GM18502 (cell line): ENCODE measurements around the gene ASPG.

Source experiments
- ATAC-seq: cut with Tn5 transposase; IDR thresholded peaks from one replicate; pipeline ENCODE4 v1.9.1; 2021; ENCODE audit warnings: mild to moderate bottlenecking; ENCODE audit not compliant: unreplicated experiment, poor library complexity

Gene ASPG

DNA sequence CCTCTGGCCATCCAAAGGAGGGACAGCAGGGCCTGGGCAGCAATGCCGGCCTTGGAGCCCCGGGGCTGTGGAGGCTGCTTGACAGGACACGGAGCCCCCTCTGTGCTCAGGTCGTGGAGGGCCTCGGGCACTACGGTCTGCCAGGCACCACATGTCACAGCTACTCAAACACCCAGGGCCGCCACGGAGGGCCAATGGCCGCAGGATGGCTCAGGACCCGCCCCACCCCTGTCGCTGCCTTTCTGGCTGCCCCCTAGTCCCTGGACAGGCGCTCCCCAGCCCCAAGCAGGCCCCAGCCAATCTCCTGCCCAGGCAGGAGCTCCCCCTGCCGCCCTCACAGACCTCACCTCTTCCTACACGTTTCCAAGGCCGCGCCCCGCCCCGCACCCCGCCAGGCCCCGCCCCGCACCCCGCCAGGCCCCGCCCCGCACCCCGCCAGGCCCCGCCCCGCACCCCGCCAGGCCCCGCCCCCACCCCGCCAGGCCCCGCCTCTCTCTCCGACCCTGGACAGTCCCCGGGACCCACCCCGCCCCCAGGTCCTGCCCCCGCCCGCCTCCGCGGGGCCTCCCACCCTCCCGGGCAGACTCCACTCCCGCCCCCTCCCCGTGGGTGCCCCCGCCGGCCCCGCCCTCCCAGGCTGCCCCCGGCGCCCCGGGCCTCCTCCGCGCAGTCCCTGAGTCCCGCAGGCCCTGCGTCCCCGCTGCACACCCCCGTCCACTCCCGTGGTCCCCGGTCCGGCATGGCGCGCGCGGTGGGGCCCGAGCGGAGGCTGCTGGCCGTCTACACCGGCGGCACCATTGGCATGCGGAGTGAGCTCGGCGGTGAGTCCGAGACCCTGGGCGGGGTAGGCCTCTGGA, at the start of gene ASPG:
ASPG (plus strand) TSS at position 669 of the 857 bp plus-strand sequence; CDS start at position 740, 71 bp downstream.
- no peak for ATAC-seq

DNA sequence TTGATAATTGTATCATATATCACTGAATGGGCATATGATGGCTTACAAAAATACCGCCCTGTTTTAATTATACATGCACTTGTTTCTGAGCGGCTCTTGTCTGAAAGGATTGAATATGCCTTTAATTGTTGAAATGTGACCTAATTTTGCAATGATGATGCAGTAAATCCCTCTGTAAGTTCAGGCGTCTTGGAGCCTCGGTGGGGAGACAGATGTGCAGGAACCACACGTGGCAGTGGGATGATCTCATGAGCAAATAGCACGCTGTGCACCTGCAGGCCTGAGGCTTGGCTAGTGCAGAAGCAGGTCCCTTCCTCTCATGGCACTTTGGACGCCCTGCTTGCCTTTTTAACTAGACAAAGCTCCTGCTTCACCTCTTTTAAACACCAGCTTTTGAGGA, 49.3 kb upstream of the ASPG start:
- no peak for ATAC-seq

DNA sequence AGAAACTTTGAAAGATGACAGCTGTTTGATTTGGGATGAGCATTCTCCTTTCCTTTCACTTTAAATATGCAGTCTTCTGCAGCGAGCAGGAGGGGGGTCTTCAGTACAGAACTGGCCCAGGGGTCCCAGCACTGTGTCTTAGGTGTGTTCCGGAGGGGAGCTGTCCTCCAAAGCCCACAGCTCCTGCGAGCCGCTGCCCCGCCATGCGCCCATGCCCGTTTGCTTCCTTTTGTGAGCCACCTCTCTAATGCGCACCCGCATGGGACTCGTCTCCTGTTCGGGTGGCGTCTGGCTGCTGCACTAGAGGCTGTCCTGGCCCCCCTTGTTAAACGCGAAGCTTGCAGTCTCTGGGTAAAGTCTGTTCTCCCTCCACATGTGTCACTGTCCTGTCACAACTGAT, 48.4 kb upstream of the ASPG start:
- no peak for ATAC-seq

DNA sequence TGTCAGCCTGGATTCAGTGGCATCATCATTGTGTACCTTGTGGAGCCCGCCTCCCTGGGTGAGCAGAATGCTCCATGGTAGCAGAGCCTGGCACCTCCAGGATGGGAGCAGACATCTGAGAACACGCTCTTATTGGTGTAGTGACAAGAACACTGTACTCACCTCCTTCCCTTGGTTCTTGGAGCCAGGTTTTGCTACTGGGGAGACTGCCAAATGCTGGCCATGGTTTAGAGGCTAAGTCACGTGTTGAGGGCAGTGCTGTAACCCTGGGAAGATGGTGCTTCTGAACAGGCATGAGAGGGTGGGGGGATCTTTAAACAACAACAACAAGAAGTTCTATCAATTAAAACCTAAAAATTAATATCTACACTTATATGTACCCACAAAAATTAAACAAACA, 47.6 kb upstream of the ASPG start:
- ATAC-seq: no peak

DNA sequence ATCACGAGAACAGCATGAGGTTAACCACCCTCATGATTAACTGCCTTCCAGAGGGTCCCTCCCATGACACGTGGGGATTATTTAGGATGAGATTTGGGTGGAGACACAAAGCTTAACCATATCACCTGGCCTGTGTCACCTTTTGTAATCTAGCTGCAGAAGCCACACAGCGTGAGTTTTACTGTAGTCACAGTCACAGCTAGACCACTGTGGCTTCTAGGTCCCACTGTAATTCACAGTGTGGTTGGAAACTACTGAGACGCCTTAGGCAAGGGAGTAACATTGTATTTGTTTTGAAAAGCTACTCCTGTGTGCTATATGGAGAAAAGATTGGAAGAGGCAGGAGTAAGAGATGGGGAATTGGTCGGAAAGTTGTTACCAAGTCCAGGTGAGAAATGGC, 46.3 kb upstream of the ASPG start:
- ATAC-seq: no peak

DNA sequence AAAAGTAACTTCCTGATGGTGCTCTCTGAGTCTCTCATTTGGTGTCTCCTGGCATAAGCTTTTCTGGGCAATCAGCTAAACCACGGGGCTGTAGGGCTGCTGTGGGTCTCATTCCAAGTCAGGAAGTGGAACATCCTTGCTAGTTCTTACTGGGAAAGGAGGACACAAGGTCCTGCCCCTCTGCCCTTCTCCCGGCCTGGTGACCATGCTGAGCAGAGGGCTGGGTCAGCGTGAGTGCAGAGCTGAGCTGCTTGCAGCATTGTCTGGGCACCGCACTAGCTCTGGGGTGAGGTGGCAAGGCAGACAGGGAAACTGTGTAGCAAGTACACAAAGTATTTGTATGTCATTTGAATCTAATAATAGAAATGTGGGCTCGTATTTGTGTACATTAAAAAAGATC, 45.0 kb upstream of the ASPG start:
- ATAC-seq: no peak

DNA sequence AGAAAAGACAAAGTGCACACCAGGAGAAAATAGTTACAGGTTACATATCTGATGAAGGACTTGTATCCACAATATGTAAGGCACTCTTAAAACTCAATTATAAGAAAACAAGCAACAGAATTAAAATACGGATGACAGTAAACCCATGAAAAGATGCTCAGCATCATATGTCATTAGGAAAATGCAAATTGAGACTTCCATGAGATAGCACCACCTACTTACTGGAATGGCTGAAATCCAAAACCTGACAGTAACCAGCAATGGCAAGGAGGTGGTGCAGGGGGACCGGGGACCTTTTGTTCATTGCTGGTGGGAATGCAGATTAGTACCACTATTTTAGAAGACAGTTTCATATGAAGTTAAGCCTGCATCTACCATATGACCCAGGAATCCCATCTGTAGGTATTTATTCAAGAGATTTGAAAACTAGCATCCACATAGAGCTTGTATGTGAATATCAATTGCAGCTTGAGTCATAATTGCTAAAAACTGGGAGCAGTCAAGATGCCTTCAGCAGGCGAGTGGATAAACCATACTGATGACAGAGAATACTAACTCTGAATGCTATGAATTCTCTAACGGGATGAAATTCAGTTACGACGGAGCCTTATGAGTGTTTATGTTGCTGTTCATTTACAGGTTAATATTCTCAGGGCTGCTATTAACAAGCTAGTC, 43.9 kb upstream of the ASPG start:
- ATAC-seq: no peak

DNA sequence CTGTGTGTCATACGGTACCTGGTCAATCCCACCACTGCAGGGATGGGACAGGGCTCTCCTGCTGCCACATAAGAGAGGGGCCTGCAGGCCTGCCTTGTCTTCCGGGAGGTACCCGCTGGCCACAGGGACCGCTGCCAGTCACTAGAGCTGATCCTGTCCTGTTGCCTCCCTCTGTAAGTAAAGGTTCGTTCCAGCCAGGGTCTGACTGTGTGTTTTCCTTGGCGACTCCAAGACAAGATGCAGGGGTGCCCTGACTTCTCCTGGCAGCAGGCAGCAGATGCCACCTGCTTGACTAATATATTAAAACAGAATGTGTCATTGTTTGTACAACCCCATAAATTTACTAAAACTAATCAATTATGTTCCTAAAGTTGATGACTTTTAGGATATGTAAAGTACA, 41.5 kb upstream of the ASPG start:
- ATAC-seq: no peak

DNA sequence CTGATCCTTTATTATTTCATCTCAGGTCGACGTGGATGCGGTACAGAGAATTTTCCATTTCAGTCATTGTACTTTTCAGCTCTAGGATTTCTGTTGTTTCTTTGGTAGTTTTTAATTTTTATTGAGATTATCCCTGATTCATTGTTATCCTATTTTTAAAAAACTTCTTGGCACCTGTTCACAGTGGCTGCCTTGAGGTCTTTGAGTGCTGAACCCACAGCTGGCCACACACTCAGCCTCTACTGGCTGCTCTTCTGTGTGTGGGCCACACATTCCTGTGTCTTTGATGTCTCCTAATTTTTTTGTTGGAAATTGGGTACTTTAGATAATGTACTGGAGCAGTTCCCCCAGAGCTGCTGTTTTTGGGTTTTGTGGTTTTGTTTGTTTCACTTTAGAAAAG, 37.7 kb upstream of the ASPG start:
- no peak for ATAC-seq

DNA sequence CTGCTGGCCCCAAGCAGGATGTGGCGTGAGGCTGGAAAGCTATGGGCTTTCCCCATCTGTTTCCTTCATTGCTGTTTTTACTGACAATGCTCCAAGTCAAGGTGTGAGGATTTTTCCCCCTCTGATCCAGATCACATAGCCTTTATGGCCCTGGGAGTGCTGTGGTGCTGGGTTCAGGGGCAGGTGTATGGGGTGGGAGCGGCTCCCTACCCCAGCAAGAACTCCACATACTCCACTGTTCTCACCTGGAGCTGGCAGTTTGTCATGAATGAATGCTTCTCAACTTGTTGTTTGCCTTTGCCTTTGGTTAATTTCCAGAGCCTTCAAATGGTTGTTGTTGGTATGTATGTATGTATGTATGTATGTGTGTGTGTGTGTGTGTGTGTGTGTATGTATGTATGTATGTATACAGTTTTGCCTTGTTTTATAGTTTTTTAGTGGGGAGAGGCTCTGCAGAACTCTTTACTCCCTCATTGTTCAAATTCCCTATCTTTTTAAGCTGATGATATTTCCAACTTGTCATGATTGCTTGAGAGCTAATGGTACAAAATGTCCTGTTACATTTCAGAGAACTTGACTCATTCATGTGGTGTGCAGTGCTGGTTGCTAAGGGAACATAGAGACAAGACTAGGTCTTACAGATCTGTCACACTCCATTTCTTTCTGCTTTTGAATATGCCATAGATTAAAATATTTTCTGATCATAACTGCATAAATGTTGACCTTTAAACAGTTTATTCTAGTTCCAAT, 36.6 kb upstream of the ASPG start:
- no peak for ATAC-seq

DNA sequence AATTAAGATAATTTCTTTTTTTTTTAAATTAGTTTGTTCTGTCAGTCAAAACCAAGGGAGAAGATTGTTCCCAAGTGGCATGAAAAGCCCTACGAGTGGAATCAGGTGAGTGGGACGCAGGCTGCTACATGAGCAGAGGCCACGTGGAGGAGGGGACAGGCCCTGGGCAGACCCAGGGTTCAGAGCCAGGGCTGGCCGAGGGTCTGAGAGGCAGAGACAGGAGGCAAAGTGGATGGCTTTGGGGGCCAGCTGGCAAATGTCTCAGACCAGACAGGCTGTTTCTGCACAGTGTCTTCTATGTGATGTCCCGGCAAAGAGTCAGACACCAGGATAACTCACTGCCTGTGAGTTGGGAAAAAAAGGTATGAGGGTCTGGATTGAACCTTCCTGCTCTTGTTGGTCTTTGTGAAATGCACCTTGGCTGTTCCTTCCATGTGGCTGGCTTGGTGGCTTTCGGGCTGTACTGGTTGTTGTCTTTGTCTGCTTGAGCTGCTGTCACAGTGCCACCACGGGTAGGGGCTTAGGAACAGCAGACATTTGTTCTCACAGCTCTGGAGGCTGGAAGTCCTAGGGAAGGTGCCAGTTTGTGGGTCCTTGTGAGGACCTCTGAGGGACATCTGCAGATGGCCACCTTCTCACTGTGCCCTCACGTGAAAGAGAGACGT, 35.8 kb upstream of the ASPG start:
- no peak for ATAC-seq

DNA sequence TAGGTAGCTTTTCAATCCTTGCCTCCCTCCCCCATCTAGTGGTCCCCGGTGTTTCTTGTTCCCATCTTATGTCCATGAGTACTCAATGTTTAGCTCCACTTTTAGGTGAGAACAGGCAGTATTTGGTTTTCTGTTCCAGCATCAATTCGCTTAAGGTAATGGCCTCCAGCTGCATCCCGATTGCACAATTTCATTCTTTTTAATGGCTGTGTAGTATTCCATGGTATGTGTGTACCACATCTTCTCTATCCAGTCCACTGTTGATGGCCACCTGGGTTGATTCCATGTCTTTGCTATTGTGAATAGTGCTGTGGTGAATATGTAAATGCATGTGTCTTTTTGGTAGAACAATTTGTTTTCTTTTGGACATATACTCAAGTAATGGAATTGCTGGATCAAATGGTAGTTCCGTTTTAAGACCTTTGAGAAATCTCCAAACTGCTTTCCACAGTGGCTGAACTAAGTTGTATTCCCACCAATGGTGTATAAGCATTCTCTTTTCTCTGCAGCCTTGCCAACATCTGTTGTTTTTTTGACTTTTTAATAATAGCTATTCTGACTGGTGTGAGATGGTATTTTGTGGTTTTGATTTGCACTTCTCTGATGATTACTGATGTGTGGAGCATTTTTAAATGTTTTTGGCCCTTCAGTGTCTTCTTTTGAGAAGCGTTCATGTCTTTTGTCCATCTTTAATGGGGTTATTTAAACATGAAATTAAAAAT, 34.2 kb upstream of the ASPG start:
- no peak for ATAC-seq

DNA sequence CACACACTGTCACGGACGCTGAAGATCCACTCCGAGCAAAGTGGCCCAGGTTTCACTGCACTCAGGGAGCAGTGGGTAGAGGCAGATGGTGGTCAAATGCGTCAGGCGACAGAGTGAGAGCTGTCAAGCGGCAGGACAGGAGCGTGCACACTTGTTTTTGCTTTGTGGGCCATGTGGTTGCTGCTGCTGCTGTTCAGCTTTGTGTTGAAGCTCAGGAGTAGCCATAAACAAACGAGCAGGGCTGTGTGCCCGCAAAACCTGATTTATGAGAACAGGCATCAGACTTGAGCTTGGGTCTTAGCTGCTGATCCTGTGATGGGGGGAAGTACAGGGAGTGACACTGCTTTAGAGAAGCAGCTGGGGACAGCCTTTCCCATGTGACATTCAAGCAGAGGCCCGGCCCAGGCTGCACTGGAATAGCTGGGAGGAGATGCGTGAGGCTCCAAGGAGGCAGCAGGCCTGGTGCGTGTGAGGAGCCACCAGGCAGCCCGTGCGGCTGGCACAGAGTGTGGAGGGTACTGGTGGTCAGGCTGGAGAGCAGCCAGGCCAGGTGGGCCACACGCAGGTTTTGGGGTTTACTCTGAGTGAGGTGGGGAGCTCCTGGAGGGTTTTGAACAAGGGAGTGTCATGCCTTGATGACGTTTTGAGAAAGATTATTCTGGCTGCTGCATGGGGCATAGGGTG, 31.1 kb upstream of the ASPG start:
- ATAC-seq: no peak

DNA sequence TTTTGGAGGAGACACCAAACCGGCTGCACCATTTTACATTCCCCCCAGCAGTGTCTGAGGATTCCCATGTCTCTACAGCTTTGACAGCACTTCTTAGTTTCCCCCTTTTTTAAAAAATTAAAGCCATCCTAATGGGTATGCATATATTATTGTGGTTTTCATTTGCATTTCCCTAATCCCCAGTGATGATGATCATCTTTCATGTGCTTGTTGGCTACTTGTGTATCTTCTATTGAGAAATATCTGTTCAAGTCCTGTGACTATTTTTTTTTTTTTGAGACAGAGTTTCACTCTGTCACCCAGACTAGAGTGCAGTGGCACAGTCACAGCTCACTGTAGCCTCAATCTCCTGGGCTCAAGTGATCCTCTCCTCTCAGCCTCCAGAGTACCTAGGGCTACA, 23.2 kb upstream of the ASPG start:
- no peak for ATAC-seq

DNA sequence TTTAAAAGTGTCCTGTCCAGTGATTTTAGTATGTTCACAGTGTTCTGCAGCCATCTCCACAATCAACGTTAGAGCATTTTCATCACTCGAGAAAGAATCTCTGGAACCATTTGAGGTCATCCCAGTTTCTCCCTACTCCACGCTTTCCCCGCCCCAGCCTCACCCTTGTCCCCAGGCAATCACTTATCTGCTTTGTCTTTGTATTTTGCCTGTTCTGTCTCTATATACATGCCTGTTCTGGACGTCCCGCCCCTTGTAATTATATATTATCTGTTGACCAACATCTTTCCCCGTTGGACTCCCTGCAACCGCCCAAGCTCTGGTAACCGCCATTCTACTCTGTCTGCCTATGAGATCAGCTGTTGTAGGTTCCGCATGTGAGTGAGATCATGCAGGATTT, 21.5 kb upstream of the ASPG start:
- ATAC-seq: no peak

DNA sequence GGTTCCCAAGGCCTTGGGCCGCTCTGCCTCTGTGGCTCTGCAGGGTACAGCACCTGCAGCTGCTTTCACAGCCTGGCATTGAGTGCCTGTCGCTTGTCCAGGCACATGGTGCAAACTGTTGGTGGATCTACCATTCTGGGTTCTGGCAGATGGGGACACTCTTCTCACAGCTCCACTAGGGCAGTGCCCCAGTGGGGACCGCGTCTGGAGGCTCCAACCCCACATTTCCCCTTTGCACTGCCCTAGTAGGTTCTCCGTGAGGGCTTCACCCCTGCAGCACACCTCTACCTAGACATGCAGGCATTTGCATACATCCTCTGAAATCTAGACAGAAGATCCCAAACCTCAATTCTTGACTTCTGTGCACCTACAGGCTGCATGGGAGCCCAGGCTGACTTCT, 19.2 kb upstream of the ASPG start:
- ATAC-seq: no peak

DNA sequence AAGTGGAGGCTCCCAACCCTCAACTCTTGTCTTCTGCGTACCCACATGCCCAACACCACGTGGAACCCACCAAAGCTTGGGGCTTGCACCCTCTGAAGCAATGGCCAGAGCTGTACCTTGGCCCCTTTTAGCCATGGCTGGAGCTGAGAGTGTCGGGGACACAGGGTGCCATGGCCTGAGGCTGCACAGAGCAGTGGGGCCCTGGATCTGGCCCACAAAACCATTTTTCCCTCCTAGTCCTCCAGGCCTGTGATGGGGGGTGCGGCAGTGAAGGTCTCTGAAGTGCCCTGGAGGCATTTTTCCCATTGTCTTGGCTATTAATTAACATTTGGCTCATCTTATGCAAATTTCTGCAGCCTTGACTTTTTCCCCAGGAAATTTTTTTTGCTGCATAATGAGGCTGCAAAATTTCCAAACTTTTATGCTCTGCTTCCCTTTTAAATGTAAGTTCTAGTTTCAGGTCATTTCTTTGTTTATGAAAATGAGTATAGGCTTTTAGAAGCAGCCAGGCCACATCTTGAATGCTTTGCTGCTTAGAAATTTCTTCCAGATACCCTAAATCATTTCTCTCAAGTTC, 18.7 kb upstream of the ASPG start:
- ATAC-seq: no peak

DNA sequence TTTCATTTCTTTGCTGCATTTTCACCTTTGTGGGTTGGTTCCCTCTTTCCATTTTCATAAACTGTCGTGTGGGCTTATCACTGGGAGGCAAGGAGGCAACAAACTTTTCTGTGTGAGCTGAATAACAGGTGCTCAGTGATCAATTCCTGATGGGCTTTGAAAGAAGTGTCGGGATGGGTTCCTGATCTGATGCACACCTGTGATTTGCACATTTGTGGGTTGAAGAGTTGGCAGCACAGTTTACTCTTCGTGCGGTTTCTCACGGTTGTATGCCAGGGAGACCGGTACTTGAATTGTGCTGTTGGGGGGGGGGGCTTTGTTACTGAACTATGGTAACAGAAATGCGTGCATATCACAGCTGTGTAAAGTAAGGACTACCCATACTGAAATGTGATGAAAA, 16.0 kb upstream of the ASPG start:
- ATAC-seq: no peak

DNA sequence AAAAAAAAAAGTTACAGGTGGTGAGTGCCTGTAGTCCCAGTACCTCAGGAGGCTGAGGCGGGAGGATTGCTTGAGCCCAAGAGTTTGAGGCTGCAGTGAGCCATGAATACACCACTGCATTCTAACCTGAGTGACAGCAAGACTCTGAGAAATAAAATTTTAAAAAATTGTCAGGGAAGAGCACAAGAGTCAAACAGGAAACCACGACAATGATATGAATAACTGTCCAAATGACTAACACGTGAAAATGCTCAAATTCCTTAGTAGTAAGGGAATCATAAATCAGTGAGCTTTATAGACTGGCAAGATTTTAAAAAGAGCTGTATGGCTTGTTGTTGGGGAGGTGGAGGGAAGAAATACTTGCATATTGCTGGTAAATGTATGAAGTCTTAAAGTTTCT, 12.9 kb upstream of the ASPG start:
- no peak for ATAC-seq
